Neural progenitor cell (in vitro differentiated cells): ENCODE results near the gene IBTK. TPM values are rescaled to one million over a fixed set of nuclear protein-coding genes. Genes with fewer than 3 reads are reported as not detected.
"Not testable (repeated sequence)": the region's sequence is repeated elsewhere in the genome, so short reads cannot be mapped to it uniquely, and the experiment has no call there.

ENCODE experiments used
- DNase-seq: peaks from one replicate; pipeline ENCODE4 v3.0.0-alpha.2; 2016; ENCODE audit warnings: low spot score
- H2AFZ ChIP-seq: fragments of 200-600 bp; sonication (generic); replicated peaks from 2 replicates; pipeline ENCODE4 v1.6.1; 2016; ENCODE audit warnings: antibody characterized with exemption
- H3F3A ChIP-seq: fragments of 200-600 bp; sonication (generic); 2 replicates; pipeline ENCODE4 v1.6.1; 2016; ENCODE audit warnings: antibody characterized with exemption, low read depth
- H3K27ac ChIP-seq: fragments of 200-600 bp; sonication (generic); 2 replicates; pipeline ENCODE4 v1.5.1; 2016; ENCODE audit warnings: mild to moderate bottlenecking
- H3K27me3 ChIP-seq: fragments of 200-600 bp; sonication (generic); 2 replicates; pipeline ENCODE4 v1.6.1; 2016; ENCODE audit warnings: mild to moderate bottlenecking, moderate library complexity
- H3K36me3 ChIP-seq: fragments of 200-600 bp; sonication (generic); 2 replicates; pipeline ENCODE4 v1.5.1; 2016
- H3K4me1 ChIP-seq: fragments of 200-600 bp; sonication (generic); 2 replicates; pipeline ENCODE4 v1.6.1; 2016; ENCODE audit warnings: mixed run types
- H3K4me2 ChIP-seq: fragments of 200-600 bp; sonication (generic); 2 replicates; pipeline ENCODE4 v1.6.1; 2016
- H3K4me3 ChIP-seq: fragments of 200-600 bp; sonication (generic); 2 replicates; pipeline ENCODE4 v1.5.1; 2016
- H3K79me2 ChIP-seq: fragments of 200-600 bp; sonication (generic); 2 replicates; pipeline ENCODE4 v1.6.1; 2016; ENCODE audit warnings: low read depth
- H3K9ac ChIP-seq: fragments of 200-600 bp; sonication (generic); 2 replicates; pipeline ENCODE4 v1.6.1; 2016
- H3K9me3 ChIP-seq: fragments of 200-600 bp; sonication (generic); 2 replicates; pipeline ENCODE4 v1.5.1; 2016; ENCODE audit warnings: low read depth
- H4K20me1 ChIP-seq: fragments of 200-600 bp; sonication (generic); 2 replicates; pipeline ENCODE4 v1.6.1; 2016; ENCODE audit warnings: low read depth
- H3K27ac Mint-ChIP-seq: 3 replicates; pipeline ENCODE4 v1.8.0; 2021; ENCODE audit warnings: mixed read lengths
- H3K27me3 Mint-ChIP-seq: 2 replicates; pipeline ENCODE4 v1.8.0; 2022; ENCODE audit warnings: low read depth, mild to moderate bottlenecking, inconsistent platforms, moderate library complexity, mixed read lengths; ENCODE audit not compliant: insufficient read depth
- H3K36me3 Mint-ChIP-seq: 3 replicates; pipeline ENCODE4 v1.8.0; 2021; ENCODE audit warnings: mixed read lengths
- H3K4me1 Mint-ChIP-seq: 3 replicates; pipeline ENCODE4 v1.8.0; 2021; ENCODE audit warnings: mixed read lengths
- H3K4me3 Mint-ChIP-seq: 3 replicates; pipeline ENCODE4 v1.8.0; 2021; ENCODE audit warnings: mild to moderate bottlenecking, moderate library complexity, mixed read lengths
- H3K9me3 Mint-ChIP-seq: 3 replicates; pipeline ENCODE4 v1.8.0; 2020; ENCODE audit warnings: mixed read lengths
- CTCF ChIP-seq: fragments of 200-600 bp; sonication (generic); IDR thresholded peaks from 2 replicates; pipeline ENCODE4 v1.5.1; 2017; ENCODE audit warnings: antibody characterized with exemption, mild to moderate bottlenecking
- EZH2 ChIP-seq: fragments of 200-600 bp; sonication (generic); IDR thresholded peaks from 2 replicates; pipeline ENCODE4 v1.6.1; 2017; ENCODE audit warnings: antibody characterized with exemption, mild to moderate bottlenecking, moderate library complexity
- EZH2phosphoT487 ChIP-seq: fragments of 200-600 bp; sonication (generic); IDR thresholded peaks from 2 replicates; pipeline ENCODE4 v1.6.1; 2017; ENCODE audit warnings: antibody characterized with exemption
- total RNA-seq: library from RNA; depleted of rRNA; stranded (reverse); fragments of >200 nt; gene quantifications from 2 replicates; pipeline ENCODE4 v1.2.3, GENCODE V29; 2015; ENCODE audit warnings: low replicate concordance

The IBTK gene
- total RNA-seq, 1 donor from 2014 or later: 33.7 TPM

- TF ChIP-seq EZH2: no peak
- no peak for TF ChIP-seq CTCF
- no peak for TF ChIP-seq EZH2phosphoT487
- no peak overlapping the region for H3K27ac Mint-ChIP-seq
Measured at GRCh38 chr6:82259389-82259788, 11.8 kb upstream of the IBTK start.

GRCh38 chr6:82257088-82257774 lies 9.7 kb upstream of the IBTK start:
- Histone ChIP-seq H2AFZ (peak overlapping the region; percentile 48), H3K9ac (no peak overlapping the region), H3K9me3 (no peaks in the 10 kb centered on the region), H3K27ac (no peak overlapping the region), H3K4me2 (no peak overlapping the region), H3F3A (peaks cover 17% of the 10 kb centered on the region), H4K20me1 (no peaks in the 10 kb centered on the region), H3K36me3 (no peaks in the 10 kb centered on the region), H3K4me1 (peaks cover 28% of the 10 kb centered on the region), H3K4me3 (no peak overlapping the region), H3K27me3 (no peaks in the 10 kb centered on the region), H3K79me2 (no peaks in the 10 kb centered on the region)
- Mint-ChIP-seq H3K4me1 (peaks cover 33% of the 10 kb centered on the region), H3K9me3 (no peaks in the 10 kb centered on the region), H3K27me3 (peaks cover 3% of the 10 kb centered on the region), H3K27ac (peak overlapping the region; percentile 84), H3K36me3 (no peaks in the 10 kb centered on the region), H3K4me3 (no peak overlapping the region)
- TF ChIP-seq CTCF (no peak), EZH2phosphoT487 (no peak), EZH2 (no peak)
- no peak for DNase-seq

More at GRCh38 chr6:82259389-82259788, 11.8 kb upstream of the IBTK start:
- no peaks in the 10 kb centered on the region for H3K79me2 ChIP-seq
- H3K36me3 ChIP-seq: no peaks in the 10 kb centered on the region
- peaks cover 7% of the 10 kb centered on the region for H3K9me3 Mint-ChIP-seq
- no peaks in the 10 kb centered on the region for H3K36me3 Mint-ChIP-seq
- H3K4me3 ChIP-seq: no peak overlapping the region
- no peak overlapping the region for H3K4me2 ChIP-seq
- H3K9me3 ChIP-seq: no peaks in the 10 kb centered on the region
- H3F3A ChIP-seq: peaks cover 17% of the 10 kb centered on the region
- no peak overlapping the region for H3K27ac ChIP-seq
- H3K27me3 ChIP-seq: no peaks in the 10 kb centered on the region
- no peak overlapping the region for H3K4me3 Mint-ChIP-seq
- H3K4me1 Mint-ChIP-seq: peaks cover 33% of the 10 kb centered on the region
- peaks cover 2% of the 10 kb centered on the region for H3K27me3 Mint-ChIP-seq
- peaks cover 31% of the 10 kb centered on the region for H3K4me1 ChIP-seq
- DNase-seq: no peak
- no peak overlapping the region for H2AFZ ChIP-seq
- H3K9ac ChIP-seq: no peak overlapping the region
- no peaks in the 10 kb centered on the region for H4K20me1 ChIP-seq

DNA sequence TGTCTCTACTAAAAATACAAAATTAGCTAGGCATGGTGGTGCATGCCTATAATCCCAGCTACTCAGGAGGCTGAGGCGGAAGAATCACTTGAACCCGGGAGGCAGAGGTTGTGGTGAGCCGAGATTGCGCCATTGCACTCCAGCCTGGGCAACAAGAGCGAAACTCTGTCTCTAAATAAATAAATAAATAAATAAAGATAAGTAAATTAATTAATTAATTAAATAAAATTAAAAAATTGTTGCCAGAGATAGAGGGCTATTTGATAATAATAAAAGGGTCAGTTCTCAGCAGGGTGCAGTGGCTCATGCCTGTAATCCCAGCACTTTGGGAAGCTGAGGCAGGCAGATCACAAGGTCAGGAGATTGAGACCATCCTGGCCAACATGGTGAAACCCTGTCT lies 7.2 kb upstream of the IBTK start:
- not testable (repeated sequence) for H3K27me3 ChIP-seq, H3K4me2 ChIP-seq, H3K27me3 Mint-ChIP-seq, H3K4me3 Mint-ChIP-seq, H3K9ac ChIP-seq, DNase-seq, H3K79me2 ChIP-seq, H3K27ac Mint-ChIP-seq, H3K36me3 ChIP-seq, H3K9me3 ChIP-seq, H2AFZ ChIP-seq, H3K36me3 Mint-ChIP-seq, H4K20me1 ChIP-seq, H3K9me3 Mint-ChIP-seq, H3K4me3 ChIP-seq, H3K27ac ChIP-seq
- Histone ChIP-seq H3F3A (peaks cover 18% of the 10 kb centered on the region), H3K4me1 (peaks cover 13% of the 10 kb centered on the region)
- peaks cover 17% of the 10 kb centered on the region for H3K4me1 Mint-ChIP-seq

DNA sequence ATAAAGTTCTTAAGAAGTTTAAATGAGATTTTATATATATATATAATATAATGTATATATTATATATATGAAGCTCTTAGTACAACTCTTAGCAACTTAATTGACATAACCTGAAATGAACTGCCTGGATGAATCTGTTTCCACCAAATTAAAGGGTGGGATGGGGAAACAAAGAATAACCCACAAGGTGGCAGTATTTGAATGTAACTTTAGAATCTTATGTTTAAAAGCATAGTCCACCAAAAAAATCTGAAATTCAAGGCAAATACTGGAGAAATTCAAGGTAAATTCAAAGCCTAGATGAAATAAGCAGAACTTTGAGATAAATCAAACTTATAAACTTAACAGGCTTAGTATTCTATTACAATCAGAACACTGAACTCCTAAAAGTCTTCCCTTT lies 4.4 kb upstream of the IBTK start:
- H3K9me3 Mint-ChIP-seq: no peaks in the 10 kb centered on the region
- H3K9me3 ChIP-seq: no peaks in the 10 kb centered on the region
- peaks cover 22% of the 10 kb centered on the region for H3K4me1 Mint-ChIP-seq
- no peak overlapping the region for H2AFZ ChIP-seq
- no peak overlapping the region for H3K4me2 ChIP-seq
- peak; percentile 70 for DNase-seq
- peaks cover 2% of the 10 kb centered on the region for H3K79me2 ChIP-seq
- H3K27me3 Mint-ChIP-seq: peaks cover 9% of the 10 kb centered on the region
- no peak overlapping the region for H3K9ac ChIP-seq
- no peak overlapping the region for H3K4me3 Mint-ChIP-seq
- H3K36me3 Mint-ChIP-seq: peaks cover 1% of the 10 kb centered on the region
- H3K27me3 ChIP-seq: no peaks in the 10 kb centered on the region
- H4K20me1 ChIP-seq: no peaks in the 10 kb centered on the region
- no peak for TF ChIP-seq EZH2phosphoT487
- no peak for TF ChIP-seq EZH2
- TF ChIP-seq CTCF: peak; percentile 74
- peaks cover 12% of the 10 kb centered on the region for H3K4me1 ChIP-seq
- H3K27ac Mint-ChIP-seq: no peak overlapping the region
- H3F3A ChIP-seq: peaks cover 33% of the 10 kb centered on the region
- no peaks in the 10 kb centered on the region for H3K36me3 ChIP-seq
- no peak overlapping the region for H3K4me3 ChIP-seq
- no peak overlapping the region for H3K27ac ChIP-seq
